Endothelial cell of umbilical vein (primary cell): ENCODE data around the gene ODAM. TPM values are rescaled to one million over a fixed set of nuclear protein-coding genes. Genes with fewer than 3 reads are reported as not detected.

ENCODE experiments used
- BruUV-seq: library from RNA; stranded (reverse); fragments of 400-500 nt; replicated peaks from 2 replicates; lab custom pipeline; 2021; lab: Mats Ljungman, UMichigan
- CTCF ChIA-PET: fragments of 300-600, 350-600 bp; sonication (Branson Sonifier 250); formaldehyde crosslinking; loops from one replicate; lab custom pipeline; 2021; ENCODE audit warnings: antibody characterized with exemption, inconsistent platforms; lab: Charles Lee
- POLR2A ChIA-PET: fragments of 300-600, 350-600 bp; sonication (Branson Sonifier 250); formaldehyde crosslinking; loops from one replicate; lab custom pipeline; 2021; ENCODE audit warnings: antibody characterized with exemption, inconsistent platforms; lab: Charles Lee
- DNase-seq: peaks from one replicate; pipeline ENCODE4 v3.0.0-alpha.2; 2011; ENCODE audit warnings: low read depth, low spot score
- FAIRE-seq: peaks from 2 replicates; lab custom pipeline; 2011; peaks lifted over from hg19 to GRCh38; lab: Jason Lieb, UNC
- H2AFZ ChIP-seq: 2 replicates; pipeline ENCODE4 v1.6.0; 2012; ENCODE audit warnings: low read depth, low read length, control low read depth, inconsistent platforms
- H3K27ac ChIP-seq: 2 replicates; pipeline ENCODE4 v1.5.1; 2011; ENCODE audit warnings: low read depth, mild to moderate bottlenecking, control low read depth, low read length, moderate library complexity; ENCODE audit not compliant: insufficient read depth
- H3K27me3 ChIP-seq, 2 experiments: 2 replicates each; pipeline versions ENCODE4 v1.6.0 to v1.6.1; 2011; ENCODE audit warnings: low read length in 2 of 2, mixed read lengths in 1 of 2; ENCODE audit not compliant: control insufficient read depth in 2 of 2, insufficient read depth in 2 of 2
- H3K36me3 ChIP-seq, 2 experiments: 2 replicates in 1 of 2; 3 replicates in 1 of 2; pipeline ENCODE4 v1.5.1; 2011; ENCODE audit warnings: low read length in 2 of 2, mild to moderate bottlenecking in 1 of 2, moderate library complexity in 1 of 2; ENCODE audit not compliant: control insufficient read depth in 2 of 2, insufficient read depth in 2 of 2; ENCODE audit errors: extremely low read depth in 1 of 2
- H3K4me1 ChIP-seq: 3 replicates; pipeline ENCODE4 v1.5.1; 2011; ENCODE audit warnings: mild to moderate bottlenecking, low read length; ENCODE audit not compliant: control insufficient read depth, insufficient read depth; ENCODE audit errors: extremely low read depth
- H3K4me2 ChIP-seq: 2 replicates; pipeline ENCODE4 v1.6.1; 2011; ENCODE audit warnings: low read length, control low read depth, mixed read lengths; ENCODE audit not compliant: insufficient read depth
- H3K4me3 ChIP-seq, 3 experiments: fragments of 200-600 bp in 1 of 3; sonication (generic), shearing (Covaris generic) in 1 of 3; replicated peaks in 1 of 3; 2 replicates each; pipeline ENCODE4 v1.5.1; 2011 to 2016; ENCODE audit warnings: control low read depth in 3 of 3, low read length in 3 of 3, mild to moderate bottlenecking in 2 of 3, inconsistent platforms in 1 of 3, low read depth in 1 of 3, moderate library complexity in 1 of 3; ENCODE audit not compliant: insufficient read depth in 1 of 3
- H3K79me2 ChIP-seq: 2 replicates; pipeline ENCODE4 v1.6.0; 2012; ENCODE audit warnings: low read length, inconsistent platforms; ENCODE audit not compliant: control insufficient read depth, insufficient read depth
- H3K9ac ChIP-seq: replicated peaks from 2 replicates; pipeline ENCODE3; 2011; ENCODE audit warnings: low read length, control low read depth; ENCODE audit not compliant: insufficient read depth; ENCODE audit errors: extremely low read depth
- H3K9me1 ChIP-seq: replicated peaks from 3 replicates; pipeline ENCODE4 v1.6.0; 2011; ENCODE audit warnings: mild to moderate bottlenecking, low read length; ENCODE audit not compliant: control insufficient read depth, insufficient read depth; ENCODE audit errors: extremely low read depth
- H3K9me3 ChIP-seq: replicated peaks from 2 replicates; pipeline ENCODE4 v1.5.1; 2012; ENCODE audit warnings: low read length, inconsistent platforms; ENCODE audit not compliant: control insufficient read depth, insufficient read depth
- H4K20me1 ChIP-seq: replicated peaks from 2 replicates; pipeline ENCODE3; 2011; ENCODE audit warnings: mild to moderate bottlenecking, low read length; ENCODE audit not compliant: control insufficient read depth, insufficient read depth; ENCODE audit errors: extremely low read depth
- EZH2 ChIP-seq: IDR thresholded peaks from 2 replicates; pipeline ENCODE4 v1.6.1; 2012; ENCODE audit warnings: borderline replicate concordance, low read depth, mild to moderate bottlenecking, moderate library complexity, low read length, inconsistent platforms; ENCODE audit not compliant: severe bottlenecking
- FOS ChIP-seq: IDR thresholded peaks from 2 replicates; pipeline ENCODE4 v1.6.1; 2011; ENCODE audit warnings: mild to moderate bottlenecking, low read length, moderate library complexity, borderline replicate concordance; ENCODE audit not compliant: insufficient read depth
- GATA2 ChIP-seq: IDR thresholded peaks from 2 replicates; pipeline ENCODE4 v1.7.0; 2011; ENCODE audit warnings: low read depth, mild to moderate bottlenecking, moderate library complexity, mixed read lengths, low read length; ENCODE audit not compliant: insufficient read length, insufficient read depth
- JUN ChIP-seq: IDR thresholded peaks from 2 replicates; pipeline ENCODE4 v1.6.1; 2011; ENCODE audit warnings: borderline replicate concordance, low read depth; ENCODE audit not compliant: insufficient read length, insufficient read depth
- MYC ChIP-seq: IDR thresholded peaks from one replicate; pipeline ENCODE4 v1.6.1; 2011; ENCODE audit warnings: mild to moderate bottlenecking, low read depth, low read length
- POLR2A ChIP-seq: IDR thresholded peaks from 2 replicates; pipeline ENCODE4 v1.6.1; 2012; ENCODE audit warnings: low read depth, mild to moderate bottlenecking, control low read depth, low read length
- POLR2AphosphoS5 ChIP-seq: IDR thresholded peaks from 2 replicates; pipeline ENCODE4 v1.6.1; 2012; ENCODE audit warnings: low read depth, mild to moderate bottlenecking, control low read depth, low read length, moderate library complexity; ENCODE audit not compliant: insufficient read depth
- dilution Hi-C: fragments of 300-500 bp; cut with MboI; formaldehyde crosslinking; loops from one replicate; pipeline ENCODE4 v1.15.0; 2019; ENCODE audit warnings: low sequenced_read_pairs; ENCODE audit not compliant: extremely low pct_ligation_motif_present
- intact Hi-C: fragments of 100-400 bp; cut with micrococcal nuclease; formaldehyde crosslinking; loops from one replicate; pipeline ENCODE4 v1.10.0; 2022
- polyA plus RNA-seq, 4 experiments: library from polyadenylated mRNA; depleted of rRNA in 3 of 4; stranded (reverse) in 3 of 4; unstranded in 1 of 4; fragments of >200 nt; gene quantifications; 2 replicates each; pipeline versions ENCODE4 v1.2.1 to v1.2.3, GENCODE V29; 2011 to 2012; ENCODE audit warnings: missing spikeins in 1 of 4
- total RNA-seq: library from RNA; stranded (reverse); gene quantifications from 2 replicates; pipeline ENCODE4 v1.2.3, GENCODE V29; 2021
- TF ChIP-seq, protein P1 (sequence below), 2 donors: IDR thresholded peaks; 1 replicate in 1 of 2; 2 replicates in 1 of 2; pipeline ENCODE4 v1.5.1; 2011; ENCODE audit warnings: low read length in 2 of 2, mild to moderate bottlenecking in 2 of 2, moderate library complexity in 2 of 2, control low read depth in 1 of 2, inconsistent platforms in 1 of 2, low read depth in 1 of 2; ENCODE audit not compliant: insufficient read depth in 1 of 2; ENCODE audit errors: extremely low read depth in 1 of 2
- TF ChIP-seq, protein P2 (sequence below): IDR thresholded peaks from 2 replicates; pipeline ENCODE4 v1.6.1; 2011; ENCODE audit not compliant: insufficient read depth, insufficient read length

ODAM gene
- total and polyA plus RNA-seq, 2 donors (not counting 3 experiments of a cell fraction or from before 2014, with no cell fraction given): not detected

GRCh38 chr4:70183940-70184246 is 11.6 kb upstream of the ODAM start:
- Histone ChIP-seq H3K9ac (no peak overlapping the region), H3K4me3 (no peak overlapping the region), H3K4me1 (no peaks in the 10 kb centered on the region), H3K27ac (no peak overlapping the region), H3K9me3 (no peaks in the 10 kb centered on the region), H2AFZ (no peak overlapping the region), H3K79me2 (no peaks in the 10 kb centered on the region), H4K20me1 (no peaks in the 10 kb centered on the region), H3K27me3 (no peaks in the 10 kb centered on the region), H3K9me1 (no peaks in the 10 kb centered on the region), H3K36me3 (no peaks in the 10 kb centered on the region), H3K4me2 (no peak overlapping the region)
- DNase-seq (no peak), FAIRE-seq (peak; percentile 40)
- intact Hi-C loops (loop anchor here (1.0 to 2.0 kb wide), 6 partner anchors 85 to 865 kb away; no protein-coding TSS in a partner anchor), dilution Hi-C loops (no loop called here)
- TF ChIP-seq GATA2: no peak
- TF ChIP-seq MYC: no peak
- no peak for TF ChIP-seq FOS
- no peak for TF ChIP-seq POLR2A
- no peak for TF ChIP-seq EZH2
- TF ChIP-seq, protein P1, sequence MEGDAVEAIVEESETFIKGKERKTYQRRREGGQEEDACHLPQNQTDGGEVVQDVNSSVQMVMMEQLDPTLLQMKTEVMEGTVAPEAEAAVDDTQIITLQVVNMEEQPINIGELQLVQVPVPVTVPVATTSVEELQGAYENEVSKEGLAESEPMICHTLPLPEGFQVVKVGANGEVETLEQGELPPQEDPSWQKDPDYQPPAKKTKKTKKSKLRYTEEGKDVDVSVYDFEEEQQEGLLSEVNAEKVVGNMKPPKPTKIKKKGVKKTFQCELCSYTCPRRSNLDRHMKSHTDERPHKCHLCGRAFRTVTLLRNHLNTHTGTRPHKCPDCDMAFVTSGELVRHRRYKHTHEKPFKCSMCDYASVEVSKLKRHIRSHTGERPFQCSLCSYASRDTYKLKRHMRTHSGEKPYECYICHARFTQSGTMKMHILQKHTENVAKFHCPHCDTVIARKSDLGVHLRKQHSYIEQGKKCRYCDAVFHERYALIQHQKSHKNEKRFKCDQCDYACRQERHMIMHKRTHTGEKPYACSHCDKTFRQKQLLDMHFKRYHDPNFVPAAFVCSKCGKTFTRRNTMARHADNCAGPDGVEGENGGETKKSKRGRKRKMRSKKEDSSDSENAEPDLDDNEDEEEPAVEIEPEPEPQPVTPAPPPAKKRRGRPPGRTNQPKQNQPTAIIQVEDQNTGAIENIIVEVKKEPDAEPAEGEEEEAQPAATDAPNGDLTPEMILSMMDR (IDR thresholded peaks at IDR 0.05; ENCODE audit: extremely low read depth in 1 of 2, insufficient read depth in 1 of 2, low read depth in 1 of 2, low read length in 2 of 2): no peak
- no peak for TF ChIP-seq POLR2AphosphoS5
- TF ChIP-seq, protein P2, sequence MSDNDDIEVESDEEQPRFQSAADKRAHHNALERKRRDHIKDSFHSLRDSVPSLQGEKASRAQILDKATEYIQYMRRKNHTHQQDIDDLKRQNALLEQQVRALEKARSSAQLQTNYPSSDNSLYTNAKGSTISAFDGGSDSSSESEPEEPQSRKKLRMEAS: no peak
- TF ChIP-seq JUN: no peak
- POLR2A ChIA-PET: no interaction called here
- CTCF ChIA-PET: interaction anchor here (0.6 to 5.2 kb wide), 40 partner anchors 8 to 866 kb away, joined by 3 to 75 read pairs (median 5); partner anchors contain the start of gene ODAM
- no TSS peak for BruUV-seq
